HEK293 (cell line): Measurements from ENCODE around the gene MAD2L2.

Source experiments
- CTCF ChIA-PET: fragments of 350-600 bp; formaldehyde crosslinking; extraction: SDS; loops from one replicate; lab custom pipeline; 2021; ENCODE audit warnings: antibody characterized with exemption; lab: Yijun Ruan, JAX
- POLR2A ChIA-PET: fragments of 300-600 bp; formaldehyde crosslinking; extraction: SDS; loops from one replicate; lab custom pipeline; 2020; ENCODE audit warnings: antibody characterized with exemption, inconsistent platforms; lab: Yijun Ruan, JAX
- H3K27ac ChIP-seq: fragments of 200-500 bp; sonication (Bioruptor generic); 2 replicates; pipeline ENCODE4 v1.5.1; 2014; ENCODE audit warnings: low read depth, low read length, control low read depth, inconsistent platforms; ENCODE audit errors: extremely low read depth
- H3K36me3 ChIP-seq, 2 experiments: fragments of 200-500 bp in 1 of 2; sonication (Bioruptor generic) in 1 of 2; 1 replicate in 1 of 2; 2 replicates in 1 of 2; pipeline ENCODE4 v1.5.1; 2014 to 2017; ENCODE audit warnings: inconsistent platforms in 2 of 2, low read length in 2 of 2; ENCODE audit not compliant: control insufficient read depth in 2 of 2, insufficient read depth in 1 of 2
- H3K4me1 ChIP-seq: fragments of 200-500 bp; sonication (Bioruptor generic); 2 replicates; pipeline ENCODE4 v1.5.1; 2014; ENCODE audit warnings: mild to moderate bottlenecking, low read length, inconsistent platforms; ENCODE audit not compliant: control insufficient read depth, insufficient read depth
- H3K4me3 ChIP-seq: 2 replicates; pipeline ENCODE4 v1.5.1; 2011; ENCODE audit warnings: low read depth, mild to moderate bottlenecking, control low read depth, low read length, moderate library complexity
- H3K9me3 ChIP-seq: fragments of 200-500 bp; sonication (Bioruptor generic); 2 replicates; pipeline ENCODE4 v1.5.1; 2014; ENCODE audit warnings: low read depth, low read length, inconsistent platforms; ENCODE audit not compliant: control insufficient read depth, insufficient read depth
- SP7 ChIP-seq: fragments of 450-650 bp; formaldehyde crosslinking; IDR thresholded peaks from 2 replicates; pipeline ENCODE4 v1.5.1; 2016; ENCODE audit warnings: missing biosample characterization, missing genetic modification characterization
- ZBTB17 ChIP-seq: fragments of 450-650 bp; formaldehyde crosslinking; IDR thresholded peaks from 2 replicates; pipeline ENCODE4 v1.5.1; 2016; ENCODE audit warnings: missing biosample characterization, missing genetic modification characterization
- ZBTB20 ChIP-seq: fragments of 450-650 bp; formaldehyde crosslinking; IDR thresholded peaks from 2 replicates; pipeline ENCODE4 v1.5.1; 2016; ENCODE audit warnings: missing biosample characterization, missing genetic modification characterization
- ZBTB48 ChIP-seq: fragments of 450-650 bp; formaldehyde crosslinking; IDR thresholded peaks from 2 replicates; pipeline ENCODE4 v1.5.1; 2016; ENCODE audit warnings: missing biosample characterization, missing genetic modification characterization
- ZEB2 ChIP-seq: fragments of 450-650 bp; formaldehyde crosslinking; IDR thresholded peaks from 2 replicates; pipeline ENCODE4 v1.5.1; 2016; ENCODE audit warnings: missing biosample characterization, missing genetic modification characterization
- ZFHX2 ChIP-seq: fragments of 450-650 bp; formaldehyde crosslinking; conservative IDR thresholded peaks from 2 replicates; pipeline ENCODE4 v1.5.1; 2016; ENCODE audit warnings: missing biosample characterization, missing genetic modification characterization
- ZIC2 ChIP-seq: fragments of 450-650 bp; formaldehyde crosslinking; IDR thresholded peaks from 2 replicates; pipeline ENCODE4 v1.5.1; 2016; ENCODE audit warnings: missing biosample characterization, missing genetic modification characterization
- ZNF16 ChIP-seq: fragments of 450-650 bp; formaldehyde crosslinking; IDR thresholded peaks from 2 replicates; pipeline ENCODE4 v1.5.1; 2016; ENCODE audit warnings: low read depth, missing biosample characterization, missing genetic modification characterization
- ZNF174 ChIP-seq: fragments of 450-650 bp; formaldehyde crosslinking; IDR thresholded peaks from 2 replicates; pipeline ENCODE4 v1.5.0; 2017; ENCODE audit warnings: missing biosample characterization, mild to moderate bottlenecking, missing genetic modification characterization
- ZNF423 ChIP-seq: fragments of 450-650 bp; formaldehyde crosslinking; IDR thresholded peaks from 2 replicates; pipeline ENCODE4 v1.5.1; 2016; ENCODE audit warnings: missing biosample characterization, missing genetic modification characterization
- ZNF621 ChIP-seq: fragments of 450-650 bp; formaldehyde crosslinking; IDR thresholded peaks from 2 replicates; pipeline ENCODE4 v1.5.1; 2017; ENCODE audit warnings: missing biosample characterization, missing genetic modification characterization
- ZNF624 ChIP-seq: fragments of 450-650 bp; formaldehyde crosslinking; IDR thresholded peaks from 2 replicates; pipeline ENCODE4 v1.5.1; 2017; ENCODE audit warnings: missing biosample characterization, missing genetic modification characterization
- TF ChIP-seq, protein P1 (sequence below): fragments of 450-650 bp; formaldehyde crosslinking; IDR thresholded peaks from 2 replicates; pipeline ENCODE4 v1.5.1; 2016; ENCODE audit warnings: missing biosample characterization, missing genetic modification characterization
- TF ChIP-seq, protein P2 (sequence below): fragments of 450-650 bp; IDR thresholded peaks from 2 replicates; pipeline ENCODE4 v1.5.1; 2018; ENCODE audit warnings: missing biosample characterization, missing genetic modification characterization
- TF ChIP-seq, protein P3 (sequence below): fragments of 450-650 bp; formaldehyde crosslinking; IDR thresholded peaks from 2 replicates; pipeline ENCODE4 v1.5.1; 2016; ENCODE audit warnings: missing biosample characterization, missing genetic modification characterization

Gene MAD2L2

DNA sequence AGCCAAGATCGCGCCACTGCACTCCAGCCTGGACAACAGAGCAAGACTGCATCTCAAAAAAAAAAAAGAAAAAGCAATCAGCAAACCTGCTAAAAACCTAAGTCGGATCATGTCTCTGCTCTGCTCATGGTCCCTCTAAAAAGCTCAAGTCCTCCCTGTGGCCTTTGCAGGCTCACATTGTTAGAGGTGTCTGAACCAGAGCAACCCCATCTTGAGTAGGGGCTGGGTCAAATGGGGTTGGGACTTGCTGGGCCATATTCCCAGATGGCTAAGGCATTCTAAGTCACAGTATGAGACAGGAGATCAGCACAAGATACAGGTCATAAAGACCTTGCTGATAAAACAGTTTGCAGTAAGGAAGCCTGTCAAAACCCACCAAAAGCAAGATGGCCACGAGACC, 7.6 kb upstream of the MAD2L2 start:
- no peak overlapping the region for H3K27ac ChIP-seq
- H3K36me3 ChIP-seq, result no peaks in the 10 kb centered on the region
- H3K4me1 ChIP-seq, result peaks cover 9% of the 10 kb centered on the region; the same call in 1 of the 2 replicates
- TF ChIP-seq ZNF624 (tag by site-specific recombination) (no peak), ZNF621 (tag by site-specific recombination) (no peak)
- ChIA-PET CTCF (interaction anchor here (0.7 kb wide), 1 partner anchor 15 kb away, joined by 3 read pairs; no protein-coding TSS in a partner anchor), POLR2A (no interaction called here)
- no peaks in the 10 kb centered on the region for H3K9me3 ChIP-seq
- no peak overlapping the region for H3K4me3 ChIP-seq

DNA sequence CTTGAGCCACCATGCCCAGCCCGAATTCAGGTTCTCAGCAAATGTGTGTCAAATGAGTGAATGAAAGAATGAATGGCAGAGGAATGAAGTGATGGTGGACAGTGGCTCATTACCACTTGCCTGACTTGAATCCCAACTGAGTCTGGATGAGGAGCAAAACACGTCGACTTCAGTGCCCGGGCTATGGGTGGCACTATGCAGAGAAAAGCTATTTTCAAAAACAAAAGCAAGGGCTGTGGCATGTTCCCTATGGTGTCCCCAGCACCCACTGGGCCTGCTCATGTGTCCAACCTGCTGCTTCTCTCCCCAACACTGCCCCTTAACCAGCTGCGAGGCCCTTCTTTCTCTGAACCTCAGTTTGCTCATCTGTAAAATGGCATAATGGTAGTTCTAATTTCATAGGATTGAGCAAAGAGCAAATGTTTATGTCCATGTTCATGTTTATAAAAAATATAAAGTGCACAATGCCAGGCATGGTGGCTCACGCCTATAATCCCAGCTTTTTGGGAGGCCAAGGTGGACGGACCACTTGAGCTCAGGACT, 4.3 kb upstream of the MAD2L2 start:
- POLR2A ChIA-PET, result no interaction called here
- no peaks in the 10 kb centered on the region for H3K36me3 ChIP-seq
- TF ChIP-seq ZNF174 (tag by site-specific recombination), result no peak
- peaks cover 13% of the 10 kb centered on the region; the same call in 1 of the 2 replicates for H3K4me1 ChIP-seq
- no peaks in the 10 kb centered on the region for H3K9me3 ChIP-seq
- H3K27ac ChIP-seq, result no peak overlapping the region
- CTCF ChIA-PET, result interaction anchor here (0.6 to 2.1 kb wide), 4 partner anchors 12 to 24 kb away, joined by 3 to 6 read pairs (median 4); partner anchors contain the start of gene FBXO6
- H3K4me3 ChIP-seq, result no peak overlapping the region

DNA sequence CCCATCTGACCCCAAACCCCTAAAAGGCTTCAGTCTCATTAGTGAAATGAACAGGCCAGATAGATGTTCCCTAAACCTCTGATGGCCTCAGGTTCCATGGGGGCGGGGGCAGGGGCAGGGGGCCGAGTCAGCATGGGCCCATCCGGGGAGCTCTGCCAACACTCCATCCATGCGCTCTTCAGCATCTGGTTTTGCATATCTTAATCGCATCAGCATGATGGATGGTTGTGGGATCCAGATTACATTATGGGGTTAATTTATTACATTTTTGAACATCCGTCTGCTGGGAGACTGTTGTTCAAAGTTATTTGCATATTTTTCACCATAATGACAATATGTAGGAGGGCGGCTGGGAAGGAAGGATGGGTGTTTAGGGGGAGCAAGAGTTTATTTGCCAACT, 3.1 kb upstream of the MAD2L2 start:
- no peaks in the 10 kb centered on the region for H3K9me3 ChIP-seq
- ChIA-PET POLR2A (no interaction called here), CTCF (interaction anchor here (1.0 to 2.1 kb wide), 2 partner anchors 20 to 36 kb away, joined by 3 to 6 read pairs; partner anchors contain the start of gene FBXO6)
- H3K4me1 ChIP-seq, result peaks cover 3% of the 10 kb centered on the region; the same call in 1 of the 2 replicates
- no peak overlapping the region for H3K4me3 ChIP-seq
- H3K27ac ChIP-seq, result no peak overlapping the region
- TF ChIP-seq, protein P1, sequence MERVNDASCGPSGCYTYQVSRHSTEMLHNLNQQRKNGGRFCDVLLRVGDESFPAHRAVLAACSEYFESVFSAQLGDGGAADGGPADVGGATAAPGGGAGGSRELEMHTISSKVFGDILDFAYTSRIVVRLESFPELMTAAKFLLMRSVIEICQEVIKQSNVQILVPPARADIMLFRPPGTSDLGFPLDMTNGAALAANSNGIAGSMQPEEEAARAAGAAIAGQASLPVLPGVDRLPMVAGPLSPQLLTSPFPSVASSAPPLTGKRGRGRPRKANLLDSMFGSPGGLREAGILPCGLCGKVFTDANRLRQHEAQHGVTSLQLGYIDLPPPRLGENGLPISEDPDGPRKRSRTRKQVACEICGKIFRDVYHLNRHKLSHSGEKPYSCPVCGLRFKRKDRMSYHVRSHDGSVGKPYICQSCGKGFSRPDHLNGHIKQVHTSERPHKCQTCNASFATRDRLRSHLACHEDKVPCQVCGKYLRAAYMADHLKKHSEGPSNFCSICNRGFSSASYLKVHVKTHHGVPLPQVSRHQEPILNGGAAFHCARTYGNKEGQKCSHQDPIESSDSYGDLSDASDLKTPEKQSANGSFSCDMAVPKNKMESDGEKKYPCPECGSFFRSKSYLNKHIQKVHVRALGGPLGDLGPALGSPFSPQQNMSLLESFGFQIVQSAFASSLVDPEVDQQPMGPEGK (tag by site-specific recombination), result peak; percentile 26; the same call in 1 of the 2 replicates
- TF ChIP-seq, protein P2, sequence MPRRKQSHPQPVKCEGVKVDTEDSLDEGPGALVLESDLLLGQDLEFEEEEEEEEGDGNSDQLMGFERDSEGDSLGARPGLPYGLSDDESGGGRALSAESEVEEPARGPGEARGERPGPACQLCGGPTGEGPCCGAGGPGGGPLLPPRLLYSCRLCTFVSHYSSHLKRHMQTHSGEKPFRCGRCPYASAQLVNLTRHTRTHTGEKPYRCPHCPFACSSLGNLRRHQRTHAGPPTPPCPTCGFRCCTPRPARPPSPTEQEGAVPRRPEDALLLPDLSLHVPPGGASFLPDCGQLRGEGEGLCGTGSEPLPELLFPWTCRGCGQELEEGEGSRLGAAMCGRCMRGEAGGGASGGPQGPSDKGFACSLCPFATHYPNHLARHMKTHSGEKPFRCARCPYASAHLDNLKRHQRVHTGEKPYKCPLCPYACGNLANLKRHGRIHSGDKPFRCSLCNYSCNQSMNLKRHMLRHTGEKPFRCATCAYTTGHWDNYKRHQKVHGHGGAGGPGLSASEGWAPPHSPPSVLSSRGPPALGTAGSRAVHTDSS (tag by site-specific recombination), result no peak
- TF ChIP-seq ZNF423 (tag by site-specific recombination), result 0 out of 2 replicates have a peak, but pooled peaks have one; percentile 27
- peak; percentile 47; the same call in 1 of the 2 replicates for TF ChIP-seq ZBTB48 (tag by site-specific recombination)
- no peak for TF ChIP-seq ZNF16 (tag by site-specific recombination)
- no peak for TF ChIP-seq ZFHX2 (tag by site-specific recombination)
- 0 out of 2 replicates have a peak, but pooled peaks have one; percentile 37 for TF ChIP-seq SP7
- peak; percentile 93 for TF ChIP-seq ZBTB17 (tag by site-specific recombination)
- peak; percentile 34; the same call in 1 of the 2 replicates for TF ChIP-seq ZEB2 (tag by site-specific recombination)
- H3K36me3 ChIP-seq, result peaks cover 0 to 5% of the 10 kb centered on the region in 2 experiments; a peak in 1 of 3 replicates

DNA sequence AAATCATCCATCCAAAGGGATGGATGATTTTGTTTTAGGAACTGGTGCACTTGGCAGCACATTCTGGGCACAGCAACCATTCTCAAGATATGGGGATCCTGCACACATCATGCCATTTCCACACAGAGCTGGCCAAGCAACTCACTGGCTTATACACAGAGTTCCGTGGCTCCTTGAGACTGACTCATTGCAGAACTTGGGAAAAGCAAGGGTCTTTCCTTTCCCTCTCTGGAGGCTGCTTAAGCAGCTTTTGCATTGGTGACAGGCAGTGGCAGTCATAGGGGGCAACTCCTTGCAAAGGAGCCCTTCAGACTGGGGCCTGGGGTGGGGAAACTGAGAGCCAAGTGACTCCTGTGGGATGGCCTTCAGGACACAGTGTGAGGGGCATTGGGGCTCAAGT, 1.9 kb upstream of the MAD2L2 start:
- no peak overlapping the region for H3K27ac ChIP-seq

More for the DNA sequence above, 1.9 kb upstream of the MAD2L2 start:
- Histone ChIP-seq H3K4me1 (peaks cover 3% of the 10 kb centered on the region; the same call in 1 of the 2 replicates), H3K9me3 (no peaks in the 10 kb centered on the region)
- CTCF ChIA-PET, result interaction anchor here (0.6 to 1.9 kb wide), 5 partner anchors 13 to 646 kb away, joined by 3 to 9 read pairs (median 4); no protein-coding TSS in a partner anchor
- 0 out of 2 replicates have a peak, but pooled peaks have one; percentile 9 for TF ChIP-seq ZIC2
- TF ChIP-seq, protein P3, sequence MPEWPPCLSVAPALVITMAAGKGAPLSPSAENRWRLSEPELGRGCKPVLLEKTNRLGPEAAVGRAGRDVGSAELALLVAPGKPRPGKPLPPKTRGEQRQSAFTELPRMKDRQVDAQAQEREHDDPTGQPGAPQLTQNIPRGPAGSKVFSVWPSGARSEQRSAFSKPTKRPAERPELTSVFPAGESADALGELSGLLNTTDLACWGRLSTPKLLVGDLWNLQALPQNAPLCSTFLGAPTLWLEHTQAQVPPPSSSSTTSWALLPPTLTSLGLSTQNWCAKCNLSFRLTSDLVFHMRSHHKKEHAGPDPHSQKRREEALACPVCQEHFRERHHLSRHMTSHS (tag by site-specific recombination), result no peak
- 0 out of 2 replicates have a peak, but pooled peaks have one; percentile 12 for TF ChIP-seq ZBTB20 (tag by site-specific recombination)
- TF ChIP-seq, all 188 proteins: peak for 2
- POLR2A ChIA-PET, result interaction anchor here (0.6 kb wide), 1 partner anchor 1794 kb away, joined by 4 read pairs; no protein-coding TSS in a partner anchor
- H3K36me3 ChIP-seq, result peaks cover 0 to 16% of the 10 kb centered on the region in 2 experiments; a peak in 2 of 3 replicates
- H3K4me3 ChIP-seq, result no peak overlapping the region
